ENCODE measurements around the gene NPAS3.
A peak's percentile ranks its signal among the peaks of the same experiment; 100 is the strongest.

NPAS3 gene

DNA sequence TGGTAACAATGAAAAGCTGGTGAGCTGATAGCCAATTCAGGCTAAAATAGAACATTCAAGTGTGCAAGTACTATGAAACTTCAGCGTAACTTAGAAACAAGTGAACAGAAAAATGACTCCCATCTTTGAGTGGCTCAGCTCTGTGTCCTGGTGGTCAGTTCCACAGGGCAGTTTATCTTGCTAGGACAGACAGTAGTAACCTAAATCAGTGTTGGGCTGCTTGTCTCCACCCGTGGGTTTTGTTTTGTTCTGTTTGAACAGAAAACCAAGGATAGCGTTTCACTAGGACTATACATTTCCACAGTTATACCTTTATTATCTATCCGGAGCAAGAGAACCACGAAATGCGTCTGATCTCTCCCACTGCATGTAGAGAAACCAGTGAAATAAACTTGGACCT lies 544.4 kb downstream of the NPAS3 start:
- DNase-seq (ENCODE audit: low spot score) = no peak

DNA sequence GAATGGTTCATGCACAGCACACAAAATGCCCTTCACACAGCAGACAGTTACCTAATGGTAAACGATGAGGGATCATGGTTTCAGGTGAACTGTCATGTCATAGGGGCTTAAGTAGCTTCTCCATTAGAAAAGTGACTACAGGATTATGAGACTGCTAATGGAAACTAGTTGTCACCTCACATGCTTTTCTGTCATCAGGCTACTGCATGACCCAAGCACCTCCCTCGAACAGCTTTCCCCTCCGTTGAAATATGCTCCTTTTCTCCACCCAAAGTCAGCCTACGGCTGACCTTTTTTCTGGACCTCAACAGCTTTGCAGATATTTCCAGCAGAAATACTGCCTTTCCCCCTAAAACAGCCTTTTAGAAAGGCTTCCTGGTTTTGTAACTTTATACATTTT lies 544.9 kb downstream of the NPAS3 start:
- DNase-seq (ENCODE audit: low spot score) = no peak

DNA sequence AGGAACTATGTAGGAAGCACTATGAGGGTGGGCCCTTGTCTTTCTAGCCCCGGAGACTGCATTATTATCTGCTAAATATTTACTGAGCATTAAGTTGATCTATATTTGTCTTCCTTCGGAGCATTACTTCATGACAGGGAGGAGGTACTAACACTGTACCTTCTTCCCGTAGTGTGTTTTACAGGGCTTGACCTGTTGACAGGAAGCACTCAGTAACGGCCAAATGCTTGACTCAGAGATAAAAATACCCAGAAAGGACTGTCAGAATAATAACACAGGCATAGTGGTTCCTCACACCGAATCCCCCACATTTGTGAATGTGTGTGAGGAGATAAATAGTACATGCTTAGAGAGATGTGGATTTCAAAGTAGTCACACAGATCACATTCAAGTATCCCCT lies 545.6 kb downstream of the NPAS3 start:
- peak; percentile 15 for DNase-seq (ENCODE audit: low spot score)

DNA sequence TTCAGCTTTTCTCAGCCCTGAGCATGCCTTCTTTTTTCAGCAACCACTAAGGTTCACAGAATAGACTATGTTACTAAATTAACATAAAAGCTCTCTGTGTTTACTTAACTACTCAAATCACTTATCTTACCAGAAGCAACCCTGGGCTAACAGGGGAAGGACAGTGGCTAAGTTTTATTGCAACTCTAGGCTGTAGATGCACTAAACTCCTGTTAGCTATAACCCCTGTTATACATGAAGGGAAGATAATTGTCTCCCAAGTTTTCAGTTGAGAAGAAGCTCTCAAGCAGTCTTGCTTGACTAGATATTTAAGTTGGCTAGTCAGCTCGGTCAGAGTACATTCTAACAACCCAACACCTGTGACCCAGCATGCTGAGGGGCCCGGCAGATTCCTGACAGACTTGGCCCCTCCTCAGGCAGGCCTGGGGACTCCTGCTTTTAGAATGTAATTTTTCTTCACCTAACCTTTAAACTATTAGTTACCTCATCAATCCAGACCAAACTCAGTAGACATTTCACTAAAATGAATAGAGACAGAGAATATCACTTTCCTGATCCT lies 547.7 kb downstream of the NPAS3 start:
- DNase-seq (ENCODE audit: low spot score) = no peak

DNA sequence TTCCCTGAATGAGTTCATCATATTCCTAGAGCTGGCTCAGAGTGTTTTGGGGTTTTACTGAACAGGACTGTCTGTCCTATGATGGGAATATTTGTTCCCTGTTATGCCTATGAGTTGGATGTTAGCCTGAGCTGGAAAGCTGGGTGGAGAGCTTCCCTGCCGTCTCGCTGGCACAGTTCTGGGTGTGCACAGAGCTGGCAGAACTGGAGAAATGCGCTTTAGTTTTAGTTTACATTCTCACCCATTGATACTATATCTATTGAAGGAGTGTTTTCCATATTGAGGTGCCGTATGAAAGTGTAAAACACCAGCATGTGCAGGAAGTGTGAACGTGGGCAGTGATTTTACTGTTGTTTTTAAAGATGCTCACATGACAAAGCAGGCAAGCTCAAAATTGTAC lies 549.9 kb downstream of the NPAS3 start:
- no peak for DNase-seq (ENCODE audit: low spot score)

DNA sequence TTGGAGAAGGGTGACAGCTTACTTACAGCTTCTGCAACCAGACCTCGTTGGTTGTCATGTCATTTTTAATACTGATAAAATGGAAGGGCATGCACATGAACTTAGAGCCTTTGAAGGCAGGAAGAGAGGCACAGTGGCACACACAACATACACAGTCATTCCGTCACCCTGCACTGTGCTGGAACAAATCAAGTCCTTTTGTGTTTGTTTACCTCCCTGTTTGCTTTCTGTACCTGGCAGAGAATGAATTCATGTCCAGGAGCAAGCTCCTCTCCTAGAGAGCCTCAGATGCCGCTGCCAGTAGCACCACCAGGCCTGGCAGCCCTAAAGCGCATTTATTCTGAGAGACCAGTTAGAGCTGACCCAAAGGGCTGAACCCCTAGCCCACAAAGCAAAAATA lies 551.9 kb downstream of the NPAS3 start:
- DNase-seq (ENCODE audit: low spot score) = no peak

DNA sequence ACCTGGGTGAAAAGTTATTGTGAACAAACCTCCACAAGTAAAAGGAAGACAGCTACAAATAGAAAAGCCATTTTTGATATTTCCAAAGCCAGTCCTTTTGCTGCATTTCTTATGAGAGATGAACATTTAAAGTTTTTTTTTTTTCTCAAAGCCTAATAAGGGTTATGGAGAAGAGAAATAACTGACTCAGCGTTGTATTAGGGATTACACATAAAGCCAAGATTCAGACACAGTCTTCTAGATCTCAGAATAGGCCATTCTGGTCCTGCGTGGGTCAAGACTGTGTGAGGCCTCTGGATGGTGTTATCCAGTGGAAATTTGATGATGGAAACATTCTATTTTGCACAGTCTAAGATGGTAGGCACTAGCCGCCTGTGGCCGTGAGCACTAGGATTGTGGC lies 552.4 kb downstream of the NPAS3 start:
- DNase-seq (ENCODE audit: low spot score) = no peak

DNA sequence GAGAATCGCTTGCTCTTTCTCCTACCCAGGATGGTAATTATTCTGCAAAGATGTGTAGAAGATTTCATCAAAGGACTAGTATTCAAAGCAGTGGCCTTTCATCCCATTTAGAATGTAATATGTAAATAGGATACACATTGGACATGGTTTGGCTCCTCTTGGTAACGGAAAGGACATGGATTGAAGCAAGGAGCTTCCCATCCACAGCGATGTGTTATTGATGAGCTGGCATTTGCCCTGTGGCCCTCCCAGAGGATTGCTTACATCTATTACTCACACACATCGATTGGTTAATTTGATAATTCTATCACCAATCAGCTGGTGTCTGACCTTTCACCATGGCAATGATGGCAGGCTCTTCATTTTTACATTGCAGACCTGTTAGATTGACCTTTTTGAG lies 553.8 kb downstream of the NPAS3 start:
- DNase-seq (ENCODE audit: low spot score) = no peak

DNA sequence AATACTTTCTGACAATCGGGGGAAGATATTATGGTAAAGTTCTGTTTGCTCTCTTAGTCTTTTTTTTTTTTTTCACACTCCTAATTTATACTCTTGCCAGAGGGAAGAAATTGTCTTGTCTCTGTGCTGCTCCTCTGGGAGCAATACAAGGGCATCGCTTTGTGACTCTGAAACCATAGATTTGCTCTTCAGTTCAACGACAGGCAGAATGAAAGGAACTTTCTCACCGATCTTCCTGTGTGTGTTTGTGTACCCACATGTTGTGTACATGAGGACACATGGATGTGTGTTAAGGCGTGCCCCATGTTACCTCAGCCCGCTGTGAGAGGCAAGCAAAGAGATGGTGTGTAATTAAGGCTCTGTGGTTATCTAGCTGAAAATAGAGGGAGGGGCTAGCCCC lies 554.6 kb downstream of the NPAS3 start:
- DNase-seq (ENCODE audit: low spot score) = no peak

DNA sequence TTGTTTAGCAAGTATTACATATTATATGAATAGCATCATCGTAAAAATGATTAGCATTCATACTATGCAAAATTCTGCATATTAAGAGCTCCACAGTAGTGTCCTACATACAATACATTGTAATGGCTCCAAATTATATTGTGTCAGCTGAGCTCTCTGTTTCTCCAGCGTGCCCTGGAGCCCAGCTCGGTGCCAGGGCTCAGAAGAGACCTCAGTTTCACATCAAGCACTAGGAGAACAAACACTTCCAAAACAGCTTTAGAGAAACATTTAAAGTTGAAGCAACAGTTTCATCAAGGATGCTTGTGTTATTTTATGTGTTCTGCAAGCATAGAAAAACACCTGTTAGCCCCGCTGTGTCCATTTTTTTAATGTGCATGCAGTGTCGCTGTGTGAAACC lies 555.3 kb downstream of the NPAS3 start:
- no peak for DNase-seq (ENCODE audit: low spot score)

DNA sequence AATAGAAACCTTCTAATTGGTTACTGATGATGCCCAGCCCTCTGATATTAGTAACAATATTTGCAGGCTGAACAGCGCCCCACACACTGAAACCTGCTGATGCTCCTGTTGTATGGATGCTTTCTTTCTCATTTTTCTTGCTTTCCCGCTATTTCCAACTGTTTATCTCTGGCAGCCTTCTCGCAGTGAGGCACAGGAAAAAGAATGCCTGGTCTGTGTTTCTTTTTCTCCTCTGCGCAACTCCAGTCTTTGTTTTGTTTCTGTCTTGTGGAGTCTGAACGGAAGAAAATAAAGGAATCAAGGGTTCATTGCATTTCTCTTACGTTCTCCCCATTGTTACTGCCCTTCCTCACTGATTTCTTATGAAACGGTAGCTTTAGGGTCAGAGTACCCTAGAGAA lies 561.0 kb downstream of the NPAS3 start:
- DNase-seq (ENCODE audit: low spot score) = no peak

DNA sequence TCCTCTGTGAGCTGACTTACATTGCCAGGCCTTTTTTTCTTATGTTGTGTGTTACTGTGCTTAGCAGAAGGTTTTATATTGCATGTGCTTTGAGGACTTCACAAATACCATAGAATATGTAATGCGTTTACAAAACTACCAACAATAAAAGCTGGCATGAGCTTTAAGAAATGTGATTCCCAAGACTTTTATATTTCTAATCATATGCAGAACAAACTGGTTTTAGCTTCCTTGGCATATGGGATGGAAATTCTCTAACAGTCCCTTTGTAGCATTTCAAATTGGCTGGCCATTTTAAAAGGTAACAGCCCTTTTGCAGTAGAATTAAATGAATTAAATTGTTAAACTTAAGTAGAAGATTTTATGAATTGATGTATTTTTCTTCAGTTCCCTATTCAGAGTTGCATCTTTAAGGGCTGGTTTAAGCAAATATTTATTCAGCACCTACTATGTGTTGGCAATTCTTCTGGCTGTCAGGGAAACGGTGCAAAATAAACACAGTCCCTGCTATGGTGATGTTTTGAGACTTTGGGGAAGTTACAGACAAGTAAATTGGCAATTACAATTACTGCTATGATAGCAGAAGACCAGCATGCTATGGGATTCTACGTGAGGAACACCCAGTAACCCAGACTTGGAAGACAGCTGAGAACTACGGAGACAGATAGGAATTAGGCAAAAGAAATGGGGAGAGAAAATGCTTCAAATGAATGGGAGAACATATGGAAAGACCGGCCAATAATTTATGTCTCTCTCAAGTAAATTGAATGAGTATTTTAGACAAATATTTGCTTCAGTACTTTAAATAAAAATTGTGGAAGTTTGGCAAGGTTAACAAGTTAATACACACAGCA lies 565.8 kb downstream of the NPAS3 start:
- DNase-seq (ENCODE audit: low spot score) = no peak

DNA sequence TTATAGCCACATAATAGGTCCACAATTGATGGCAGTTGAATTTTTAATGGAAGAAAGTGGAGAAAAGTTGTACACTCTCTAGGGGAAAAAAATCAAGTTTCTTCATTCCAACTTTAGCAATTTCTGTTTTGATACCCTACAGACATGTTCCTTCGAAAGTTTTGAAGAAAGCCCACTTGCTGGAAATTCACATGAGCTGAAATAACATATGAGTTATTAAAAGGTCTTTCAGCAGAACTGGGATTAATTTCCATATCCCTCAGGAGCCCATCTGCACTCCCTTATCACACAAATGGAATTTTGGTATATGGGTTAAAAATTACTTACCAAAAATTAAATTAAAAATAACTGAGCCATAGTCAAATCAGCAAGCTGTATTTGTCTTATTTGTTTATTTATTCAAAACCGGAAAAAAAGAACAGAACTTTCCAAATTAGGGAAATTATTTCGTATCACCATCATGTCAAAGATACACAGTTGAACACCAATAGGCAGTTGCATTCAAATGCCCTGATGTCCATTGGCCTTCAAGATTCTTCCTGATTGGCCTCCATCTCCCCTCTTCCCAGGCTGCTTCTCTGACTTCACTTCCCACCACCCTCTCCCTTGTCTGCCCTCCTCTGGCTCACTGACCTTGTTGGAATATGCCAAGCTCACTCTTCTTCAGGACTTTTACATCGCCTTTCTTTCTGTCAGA lies 566.7 kb downstream of the NPAS3 start:
- no peak for DNase-seq (ENCODE audit: low spot score)

DNA sequence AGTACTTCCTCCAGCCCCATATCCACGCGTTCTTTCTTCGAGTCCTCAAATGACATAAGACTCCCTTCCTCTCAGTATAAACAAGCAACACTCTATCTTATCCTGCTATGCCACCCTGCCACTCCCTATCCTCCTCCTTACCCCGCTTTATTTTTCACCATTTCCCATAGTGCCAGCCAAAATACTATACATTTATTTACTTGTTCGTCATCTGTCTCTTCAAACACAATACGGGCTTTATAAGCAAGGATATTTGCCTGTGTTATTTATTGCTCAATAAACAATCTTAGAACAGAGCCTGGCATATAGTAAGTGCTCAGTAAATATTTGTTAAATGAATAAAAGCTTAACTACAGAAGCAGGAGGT lies 567.3 kb downstream of the NPAS3 start:
- no peak for DNase-seq (ENCODE audit: low spot score)

DNA sequence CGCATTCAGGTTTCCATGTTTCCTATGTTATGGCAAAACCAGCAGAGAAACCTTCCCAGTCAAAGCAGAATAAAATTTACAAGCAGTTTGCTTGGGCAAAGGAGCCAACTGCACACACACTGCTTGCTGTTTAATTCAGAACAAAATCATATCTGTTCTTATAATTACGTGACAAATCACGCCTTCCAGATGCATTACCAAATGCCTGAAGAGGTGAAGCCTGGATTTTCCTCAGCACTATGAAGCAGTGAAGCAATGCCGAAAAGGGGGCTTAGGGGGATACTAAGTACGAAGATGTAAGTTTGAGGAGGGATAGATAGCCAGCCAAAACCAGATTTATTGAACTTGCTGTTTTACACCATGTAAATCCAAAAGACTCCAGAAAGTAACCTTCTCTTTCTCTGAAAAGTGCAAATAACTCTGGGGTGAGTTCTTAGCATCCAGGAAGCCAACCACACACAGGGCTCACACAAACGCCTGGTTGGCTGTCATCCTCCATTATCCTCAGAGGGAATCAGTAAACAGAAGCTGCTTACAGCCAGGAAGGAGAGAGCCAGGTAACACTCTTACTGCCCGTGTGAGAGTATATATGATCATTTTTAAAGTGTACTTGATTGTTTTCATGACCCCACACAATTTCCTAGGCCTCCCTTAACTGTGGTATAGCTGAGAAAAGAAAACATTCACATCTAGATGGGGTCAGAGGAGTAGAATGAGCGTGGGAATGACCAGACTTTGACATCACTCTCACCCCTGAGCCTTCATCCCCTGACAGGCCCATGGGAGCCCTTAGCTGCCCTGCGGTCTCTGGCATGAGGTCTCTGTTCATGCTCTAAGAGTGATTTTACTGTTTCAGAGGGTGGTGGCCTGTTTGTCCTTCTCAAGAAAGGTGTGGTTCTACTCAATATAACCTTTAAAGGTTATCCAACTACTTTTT lies 569.7 kb downstream of the NPAS3 start:
- DNase-seq (ENCODE audit: low spot score) = no peak

DNA sequence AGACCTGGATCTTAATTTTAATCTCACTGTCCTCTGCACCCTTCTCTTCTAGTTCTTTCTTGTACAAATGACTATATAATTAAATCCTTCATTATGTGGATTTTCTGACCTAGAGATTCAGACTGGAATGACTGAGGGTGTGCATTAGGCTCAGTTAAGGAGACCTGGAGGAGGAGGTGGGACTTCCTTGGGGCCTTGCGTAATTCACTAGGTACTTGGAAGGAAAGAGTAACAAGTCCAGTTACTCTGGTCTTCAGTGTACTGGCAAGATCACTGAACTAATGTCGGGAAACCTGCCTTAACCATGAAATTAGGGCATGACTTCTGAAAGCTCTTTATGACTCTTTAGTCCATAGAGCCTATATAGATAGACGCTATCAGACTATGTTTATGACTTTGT lies 570.8 kb downstream of the NPAS3 start:
- DNase-seq (ENCODE audit: low spot score) = no peak

DNA sequence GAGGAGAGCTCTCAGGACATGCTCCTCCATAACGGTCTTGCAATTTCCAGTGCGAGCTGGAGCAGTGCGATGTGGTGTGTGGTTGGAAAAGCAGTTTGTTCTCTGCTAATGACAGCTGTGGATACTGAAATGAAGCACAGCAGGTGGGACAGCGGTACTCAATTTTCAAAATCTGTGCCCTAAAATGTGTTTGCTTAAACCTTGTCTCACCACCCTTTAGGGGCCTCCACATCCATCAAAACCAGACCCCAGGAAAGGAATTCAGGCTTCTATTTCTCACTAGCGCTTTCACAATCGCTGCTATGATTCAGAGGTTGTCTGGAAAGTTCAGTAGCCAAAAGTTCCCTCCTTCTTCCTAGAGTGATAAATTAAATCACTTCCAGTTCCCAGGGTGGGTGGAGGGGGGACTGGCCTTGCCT lies 571.4 kb downstream of the NPAS3 start:
- DNase-seq (ENCODE audit: low spot score) = no peak

DNA sequence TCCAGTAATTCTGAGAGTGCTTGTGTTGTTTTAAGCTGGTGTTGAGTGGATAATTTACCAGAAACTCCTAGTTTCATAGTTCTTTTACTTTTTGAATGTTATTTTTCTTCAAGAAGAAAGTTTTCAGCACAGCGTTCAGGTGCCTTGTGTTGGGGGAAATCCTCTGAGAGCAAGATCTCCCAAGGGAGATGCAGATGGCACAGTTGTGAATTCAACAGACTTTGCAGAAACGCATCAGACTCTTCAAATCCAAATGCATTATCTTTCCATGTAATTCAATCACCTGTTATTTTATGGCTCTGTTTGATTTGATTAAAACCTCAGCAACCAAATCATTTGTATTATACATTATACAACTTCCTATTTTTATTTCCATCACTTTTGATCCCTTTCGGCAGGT lies 572.3 kb downstream of the NPAS3 start:
- no peak for DNase-seq (ENCODE audit: low spot score)

DNA sequence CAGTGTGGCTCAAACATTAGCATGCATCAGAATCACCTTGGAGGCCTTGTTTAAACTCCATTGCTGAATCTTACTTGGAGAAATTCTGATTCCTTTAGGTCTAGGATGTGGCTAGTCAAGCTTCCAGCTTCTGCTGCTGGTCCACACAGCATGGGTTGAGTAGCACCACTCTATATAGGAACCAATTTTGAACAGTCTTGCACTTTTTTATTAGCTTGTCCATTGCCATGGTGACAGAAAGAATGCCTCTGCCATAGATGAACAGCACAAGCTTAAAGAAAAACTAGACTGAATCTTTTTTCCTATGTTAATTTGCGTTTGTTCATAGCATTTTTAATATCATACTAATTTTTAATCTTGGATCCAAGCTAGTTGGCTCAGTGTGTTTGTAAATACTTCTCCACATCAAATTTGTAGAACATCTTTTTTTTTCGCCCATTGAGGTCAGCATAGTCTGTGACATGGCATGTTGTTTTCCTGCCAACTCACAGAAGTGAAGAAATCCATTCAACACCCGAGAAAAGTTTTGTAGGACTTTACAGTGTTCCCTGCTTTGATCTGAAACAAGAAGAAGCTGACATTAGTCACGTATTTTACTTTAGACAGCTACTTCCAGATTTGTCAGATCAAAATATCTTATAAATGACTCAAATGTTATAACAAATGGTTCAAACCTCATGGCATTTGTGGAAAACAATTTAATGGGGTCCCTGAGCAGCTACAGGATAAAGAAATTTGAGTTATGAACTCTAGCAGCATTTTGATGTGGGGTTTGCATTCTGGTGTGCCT lies 573.4 kb downstream of the NPAS3 start:
- no peak for DNase-seq (ENCODE audit: low spot score)

DNA sequence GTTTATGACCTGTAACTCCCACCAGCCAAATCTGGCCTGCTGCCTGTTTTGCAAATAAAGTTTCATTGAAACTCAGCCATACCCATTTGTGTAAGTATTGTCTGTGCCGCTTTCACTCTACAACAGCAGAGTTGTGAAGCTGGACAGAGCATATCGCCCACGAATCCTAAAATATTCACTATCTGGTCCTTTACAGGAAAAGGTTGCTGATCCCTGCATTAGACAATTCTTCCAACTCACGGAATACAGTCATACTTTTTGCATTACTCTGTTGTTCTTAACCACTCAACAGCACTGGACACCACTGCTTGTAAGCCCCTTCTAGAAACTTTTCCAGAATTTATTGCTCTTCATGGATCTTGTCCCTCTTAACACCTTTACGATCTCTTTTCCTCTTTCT lies 576.8 kb downstream of the NPAS3 start:
- no peak for DNase-seq (ENCODE audit: low spot score)

DNA sequence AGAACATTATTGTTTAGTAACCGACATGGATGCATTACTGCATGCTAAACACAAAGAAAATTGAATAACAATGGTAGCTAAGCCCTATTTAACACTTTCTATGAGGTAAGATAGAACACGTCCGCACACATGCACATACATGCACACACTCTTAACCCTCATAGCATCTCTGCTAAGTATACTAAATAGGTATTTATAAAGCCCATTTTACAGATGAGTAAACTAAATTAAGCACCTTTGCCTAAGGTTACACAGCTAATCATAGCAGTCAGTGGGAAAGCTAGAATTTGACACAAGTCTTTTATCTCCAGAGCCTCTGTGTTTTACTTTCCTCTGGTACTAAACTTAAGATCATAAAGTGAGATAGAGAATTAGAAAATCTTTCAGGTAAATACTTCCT lies 577.2 kb downstream of the NPAS3 start:
- DNase-seq (ENCODE audit: low spot score) = no peak
